Cardiac fibroblast (primary cell): ENCODE measurements around the gene IQGAP3.

ENCODE experiments used
- DNase-seq, 2 donors: peaks; one replicate each; pipeline versions ENCODE4 v3.0.0 to v3.0.0-alpha.2; 2010; ENCODE audit warnings: low read depth in 2 of 2
- H3K4me3 ChIP-seq, 2 donors: replicated peaks in 1 of 2; 1 replicate in 1 of 2; 2 replicates in 1 of 2; pipeline ENCODE4 v1.5.1; 2011; ENCODE audit warnings: low read depth in 2 of 2, low read length in 2 of 2, mild to moderate bottlenecking in 2 of 2, moderate library complexity in 1 of 2
- CTCF ChIP-seq: IDR thresholded peaks from one replicate; pipeline ENCODE4 v1.5.1; 2011; ENCODE audit warnings: low read depth, mild to moderate bottlenecking, low read length, inconsistent platforms

IQGAP3 gene

GRCh38 chr1:156499194-156499841, 73.0 kb downstream of the IQGAP3 start:
- peak overlapping the region; percentile 95 to 99 for H3K4me3 ChIP-seq
- DNase-seq, result no peak
- TF ChIP-seq CTCF, result no peak

DNA sequence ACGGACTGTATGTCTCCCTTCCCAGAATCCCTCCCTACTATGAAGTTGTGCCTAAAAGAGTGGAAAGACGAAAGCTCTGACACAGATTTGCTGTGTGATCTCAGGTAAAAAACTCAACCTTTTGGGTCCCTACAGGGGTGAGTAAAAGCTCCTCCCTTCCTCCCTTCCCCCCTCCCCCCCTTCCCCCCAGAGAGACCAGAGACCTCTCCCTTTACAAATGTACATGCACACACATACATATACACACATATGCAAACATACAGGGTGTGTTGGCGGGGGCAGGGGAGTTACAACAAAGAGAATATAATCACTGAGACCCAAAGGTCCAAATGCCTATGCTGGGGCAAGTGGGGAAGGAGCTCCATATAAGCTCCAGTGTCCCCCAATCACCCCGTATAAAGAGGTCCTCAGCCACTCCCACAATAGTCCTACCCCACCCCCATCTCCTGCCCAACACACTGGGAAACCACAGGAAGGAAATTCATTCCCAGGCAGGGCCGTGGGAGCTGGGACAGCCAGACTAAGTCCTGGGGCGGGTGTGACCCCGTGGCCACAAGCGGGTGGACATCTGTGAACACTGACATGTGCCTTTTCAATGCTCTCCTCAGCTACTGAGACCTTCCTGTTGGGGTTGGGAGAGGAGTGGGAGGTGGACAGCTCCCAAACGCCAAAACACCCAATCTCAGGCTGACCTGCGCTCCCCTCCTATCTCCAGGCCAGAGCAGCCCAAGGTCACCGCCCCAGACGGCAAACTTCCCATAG, 73.8 kb downstream of the IQGAP3 start:
- peak overlapping the region; percentile 95 to 99 for H3K4me3 ChIP-seq
- no peak for TF ChIP-seq CTCF
- DNase-seq, result peak in 1 of 2 donors; percentile 53

DNA sequence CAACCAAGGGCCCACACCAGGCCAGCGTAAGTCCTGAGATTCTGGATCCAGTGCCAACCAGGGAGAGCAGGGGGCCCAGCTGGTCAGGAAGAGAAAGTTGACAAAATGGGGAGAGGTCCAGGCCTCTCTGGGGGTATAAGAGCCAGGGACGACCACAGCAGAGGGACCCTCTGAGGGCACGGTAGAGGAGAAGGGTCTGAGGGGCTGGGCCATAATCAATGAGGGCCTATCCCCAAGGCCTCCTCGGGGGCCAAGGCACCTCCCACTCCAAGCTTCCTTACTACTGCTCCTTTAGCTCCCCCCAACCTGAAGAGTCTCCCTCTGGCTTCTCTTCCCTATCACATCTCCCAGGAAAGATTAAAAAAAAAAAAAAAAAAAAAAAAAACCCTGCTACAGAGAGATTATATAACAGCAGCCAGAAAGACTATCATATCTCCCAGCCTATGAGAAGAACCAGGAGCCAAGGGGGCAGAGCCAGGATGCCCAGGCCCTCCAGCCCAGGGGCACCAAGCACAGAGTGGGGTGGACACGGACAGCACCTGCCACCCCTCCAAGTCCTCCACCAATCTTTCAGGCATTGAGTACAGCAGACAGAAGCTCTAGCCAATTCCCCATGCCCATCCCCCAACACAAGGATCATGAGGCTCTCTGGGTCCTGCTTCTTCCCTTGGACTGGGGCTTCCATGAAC, 74.5 kb downstream of the IQGAP3 start:
- no peak for TF ChIP-seq CTCF
- peak overlapping the region; percentile 95 to 99 for H3K4me3 ChIP-seq
- DNase-seq, result no peak

DNA sequence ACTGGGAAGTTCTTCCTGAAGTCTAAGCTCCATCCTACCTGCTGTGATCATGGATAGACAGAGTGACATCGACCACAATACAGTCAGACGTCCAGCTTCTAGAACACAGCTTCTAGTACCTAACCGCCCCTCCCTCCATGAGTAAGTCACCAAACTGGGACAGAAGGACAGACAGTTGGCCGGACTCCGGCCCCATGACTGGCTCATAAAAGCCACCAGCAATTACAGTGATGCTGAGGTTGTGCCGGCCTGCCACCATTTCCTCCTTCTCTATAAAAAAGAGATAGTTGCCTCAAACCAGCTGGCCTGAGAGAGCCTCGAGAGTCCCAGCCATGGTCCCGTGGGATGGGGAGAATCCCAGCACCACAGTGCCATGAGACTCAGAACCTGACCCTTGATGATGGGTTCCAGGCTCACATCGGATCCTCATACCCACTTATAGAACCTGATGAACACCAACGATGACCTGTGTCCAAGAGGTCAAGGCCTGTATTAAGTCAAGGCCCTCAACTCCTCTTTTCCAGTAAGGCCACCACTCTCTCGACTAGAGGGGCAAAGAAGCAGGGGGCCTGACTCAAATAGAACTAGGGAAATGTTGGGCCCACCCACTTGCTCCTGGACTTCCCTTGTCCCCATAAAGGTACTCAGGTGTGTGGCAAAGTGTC, 75.2 kb downstream of the IQGAP3 start:
- DNase-seq, result no peak
- no peak for TF ChIP-seq CTCF
- H3K4me3 ChIP-seq, result peak overlapping the region in 1 of 2 donors; percentile 8

GRCh38 chr1:156496211-156496761, 76.1 kb downstream of the IQGAP3 start:
- DNase-seq, result peak in 1 of 2 donors; percentile 45

More at GRCh38 chr1:156496211-156496761, 76.1 kb downstream of the IQGAP3 start:
- H3K4me3 ChIP-seq, result peak overlapping the region in 1 of 2 donors; percentile 1
- TF ChIP-seq CTCF, result no peak
